PC-3 (cell line): Measurements from ENCODE around the gene PTGES3L.

Experiments
- CTCF ChIP-seq: fragments of 300-600 bp; sonication (generic); conservative IDR thresholded peaks from 2 replicates; pipeline ENCODE4 v1.5.1; 2017; ENCODE audit warnings: antibody characterized with exemption, low read depth, mild to moderate bottlenecking, low read length
- EZH2 ChIP-seq: fragments of 300-600 bp; sonication (generic); IDR thresholded peaks from one replicate; pipeline ENCODE4 v1.6.1; 2017; ENCODE audit warnings: antibody characterized with exemption, mild to moderate bottlenecking, low read length; ENCODE audit not compliant: unreplicated experiment

GRCh38 chr17:42929497-42929844 is 50.4 kb downstream of the PTGES3L start:
- no peak for TF ChIP-seq CTCF
- TF ChIP-seq EZH2, result no peak
